ENCODE data around the gene WNT8B. TPM values are rescaled to one million over a fixed set of nuclear protein-coding genes. Genes with fewer than 3 reads are reported as not detected.

The WNT8B gene
- total and polyA plus RNA-seq, 10 of the 15 experiments (the other 5 are each of a cell fraction or from before 2014, with no cell fraction given), result not detected

DNA sequence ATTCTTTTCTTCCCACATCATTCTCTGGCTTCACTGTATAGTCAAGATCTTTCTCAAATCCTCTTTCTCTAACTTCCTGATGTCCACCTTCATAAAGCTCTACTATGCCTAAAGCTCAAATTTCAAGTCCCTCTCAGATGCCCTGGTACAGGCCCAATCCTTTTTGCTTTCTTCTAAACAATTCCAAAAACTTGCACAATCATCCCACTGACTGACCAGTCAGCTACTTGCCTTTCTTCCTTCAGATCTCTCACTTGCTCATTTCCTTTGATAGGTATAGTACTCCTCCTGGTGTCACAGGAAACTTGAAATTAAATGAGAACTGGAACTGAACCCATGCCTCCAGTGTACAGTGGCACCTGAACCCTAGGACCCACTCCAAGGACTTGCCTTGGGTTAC is 38.6 kb downstream of the WNT8B start (continued):
- no peak for TF ChIP-seq EP300 (IDR thresholded peaks at IDR 0.05; ENCODE audit: borderline replicate concordance in 1 of 2, control insufficient read depth in 1 of 2, low read depth in 2 of 2, low read length in 2 of 2)
- TF ChIP-seq, protein P1, sequence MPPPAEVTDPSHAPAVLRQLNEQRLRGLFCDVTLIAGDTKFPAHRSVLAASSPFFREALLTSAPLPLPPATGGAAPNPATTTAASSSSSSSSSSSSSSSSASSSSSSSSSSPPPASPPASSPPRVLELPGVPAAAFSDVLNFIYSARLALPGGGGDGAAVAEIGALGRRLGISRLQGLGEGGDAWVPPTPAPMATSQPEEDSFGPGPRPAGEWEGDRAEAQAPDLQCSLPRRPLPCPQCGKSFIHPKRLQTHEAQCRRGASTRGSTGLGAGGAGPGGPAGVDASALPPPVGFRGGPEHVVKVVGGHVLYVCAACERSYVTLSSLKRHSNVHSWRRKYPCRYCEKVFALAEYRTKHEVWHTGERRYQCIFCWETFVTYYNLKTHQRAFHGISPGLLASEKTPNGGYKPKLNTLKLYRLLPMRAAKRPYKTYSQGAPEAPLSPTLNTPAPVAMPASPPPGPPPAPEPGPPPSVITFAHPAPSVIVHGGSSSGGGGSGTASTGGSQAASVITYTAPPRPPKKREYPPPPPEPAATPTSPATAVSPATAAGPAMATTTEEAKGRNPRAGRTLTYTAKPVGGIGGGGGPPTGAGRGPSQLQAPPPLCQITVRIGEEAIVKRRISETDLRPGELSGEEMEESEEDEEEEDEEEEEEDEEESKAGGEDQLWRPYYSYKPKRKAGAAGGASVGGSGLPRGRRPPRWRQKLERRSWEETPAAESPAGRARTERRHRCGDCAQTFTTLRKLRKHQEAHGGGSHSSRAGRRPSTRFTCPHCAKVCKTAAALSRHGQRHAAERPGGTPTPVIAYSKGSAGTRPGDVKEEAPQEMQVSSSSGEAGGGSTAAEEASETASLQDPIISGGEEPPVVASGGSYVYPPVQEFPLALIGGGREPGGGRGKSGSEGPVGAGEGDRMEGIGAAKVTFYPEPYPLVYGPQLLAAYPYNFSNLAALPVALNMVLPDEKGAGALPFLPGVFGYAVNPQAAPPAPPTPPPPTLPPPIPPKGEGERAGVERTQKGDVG (CRISPR knock-in tag; IDR thresholded peaks at IDR 0.05), result no peak
- TF ChIP-seq BMI1 (IDR thresholded peaks at IDR 0.05; ENCODE audit: borderline replicate concordance), result no peak
- no peak for TF ChIP-seq TCF7 (IDR thresholded peaks at IDR 0.05; ENCODE audit: borderline replicate concordance)
- TF ChIP-seq, protein P2, sequence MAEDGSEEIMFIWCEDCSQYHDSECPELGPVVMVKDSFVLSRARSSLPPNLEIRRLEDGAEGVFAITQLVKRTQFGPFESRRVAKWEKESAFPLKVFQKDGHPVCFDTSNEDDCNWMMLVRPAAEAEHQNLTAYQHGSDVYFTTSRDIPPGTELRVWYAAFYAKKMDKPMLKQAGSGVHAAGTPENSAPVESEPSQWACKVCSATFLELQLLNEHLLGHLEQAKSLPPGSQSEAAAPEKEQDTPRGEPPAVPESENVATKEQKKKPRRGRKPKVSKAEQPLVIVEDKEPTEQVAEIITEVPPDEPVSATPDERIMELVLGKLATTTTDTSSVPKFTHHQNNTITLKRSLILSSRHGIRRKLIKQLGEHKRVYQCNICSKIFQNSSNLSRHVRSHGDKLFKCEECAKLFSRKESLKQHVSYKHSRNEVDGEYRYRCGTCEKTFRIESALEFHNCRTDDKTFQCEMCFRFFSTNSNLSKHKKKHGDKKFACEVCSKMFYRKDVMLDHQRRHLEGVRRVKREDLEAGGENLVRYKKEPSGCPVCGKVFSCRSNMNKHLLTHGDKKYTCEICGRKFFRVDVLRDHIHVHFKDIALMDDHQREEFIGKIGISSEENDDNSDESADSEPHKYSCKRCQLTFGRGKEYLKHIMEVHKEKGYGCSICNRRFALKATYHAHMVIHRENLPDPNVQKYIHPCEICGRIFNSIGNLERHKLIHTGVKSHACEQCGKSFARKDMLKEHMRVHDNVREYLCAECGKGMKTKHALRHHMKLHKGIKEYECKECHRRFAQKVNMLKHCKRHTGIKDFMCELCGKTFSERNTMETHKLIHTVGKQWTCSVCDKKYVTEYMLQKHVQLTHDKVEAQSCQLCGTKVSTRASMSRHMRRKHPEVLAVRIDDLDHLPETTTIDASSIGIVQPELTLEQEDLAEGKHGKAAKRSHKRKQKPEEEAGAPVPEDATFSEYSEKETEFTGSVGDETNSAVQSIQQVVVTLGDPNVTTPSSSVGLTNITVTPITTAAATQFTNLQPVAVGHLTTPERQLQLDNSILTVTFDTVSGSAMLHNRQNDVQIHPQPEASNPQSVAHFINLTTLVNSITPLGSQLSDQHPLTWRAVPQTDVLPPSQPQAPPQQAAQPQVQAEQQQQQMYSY (CRISPR knock-in tag; IDR thresholded peaks at IDR 0.05), result no peak
- no peak for TF ChIP-seq CBX3 (IDR thresholded peaks at IDR 0.05; ENCODE audit: borderline replicate concordance, low read depth)
- TF ChIP-seq GABPA (IDR thresholded peaks at IDR 0.05; ENCODE audit: low read depth), result no peak
- no peak for TF ChIP-seq ELK1 (IDR thresholded peaks at IDR 0.05; ENCODE audit: low read depth, low read length)

All from GM12878 (cell line).